Trophoblast cell (in vitro differentiated cells and primary cell): ENCODE results near the gene SMPX.

Experiments
- DNase-seq, 2 donors: peaks; one replicate each; pipeline ENCODE4 v3.0.0-alpha.2; 2016
- H2AFZ ChIP-seq: 2 replicates; pipeline ENCODE4 v1.6.1; 2013; ENCODE audit warnings: low read length, moderate library complexity, mild to moderate bottlenecking; ENCODE audit not compliant: insufficient read depth, poor library complexity
- H2AK5ac ChIP-seq: 2 replicates; pipeline ENCODE4 v1.6.1; 2013; ENCODE audit warnings: mild to moderate bottlenecking, low read length
- H2BK120ac ChIP-seq: 2 replicates; pipeline ENCODE4 v1.6.1; 2013; ENCODE audit warnings: low read length, mild to moderate bottlenecking, moderate library complexity; ENCODE audit not compliant: insufficient read depth, poor library complexity
- H2BK12ac ChIP-seq: 2 replicates; pipeline ENCODE4 v1.6.1; 2013; ENCODE audit warnings: mild to moderate bottlenecking, low read length, moderate library complexity
- H2BK5ac ChIP-seq: 2 replicates; pipeline ENCODE4 v1.6.1; 2013; ENCODE audit warnings: low read length, low read depth, moderate library complexity, mild to moderate bottlenecking; ENCODE audit not compliant: poor library complexity
- H3K14ac ChIP-seq: 2 replicates; pipeline ENCODE4 v1.6.1; 2013; ENCODE audit warnings: mild to moderate bottlenecking, low read length
- H3K18ac ChIP-seq: 2 replicates; pipeline ENCODE4 v1.6.1; 2013; ENCODE audit warnings: mild to moderate bottlenecking, low read length
- H3K23ac ChIP-seq: 2 replicates; pipeline ENCODE4 v1.6.1; 2013; ENCODE audit warnings: low read length
- H3K27ac ChIP-seq: 2 replicates; pipeline ENCODE4 v1.5.1; 2013; ENCODE audit warnings: low read depth, mild to moderate bottlenecking, inconsistent platforms, low read length, moderate library complexity
- H3K27me3 ChIP-seq: 2 replicates; pipeline ENCODE4 v1.6.1; 2013; ENCODE audit warnings: inconsistent platforms, mild to moderate bottlenecking, low read length, moderate library complexity; ENCODE audit not compliant: insufficient read depth
- H3K36me3 ChIP-seq, 2 experiments: 1 replicate in 1 of 2; 2 replicates in 1 of 2; pipeline ENCODE4 v1.6.1; 2013; ENCODE audit warnings: low read length in 2 of 2, mild to moderate bottlenecking in 2 of 2, moderate library complexity in 1 of 2; ENCODE audit not compliant: insufficient read depth in 2 of 2, control insufficient read depth in 1 of 2
- H3K4ac ChIP-seq: 2 replicates; pipeline ENCODE4 v1.6.1; 2013; ENCODE audit warnings: low read depth, mild to moderate bottlenecking, low read length, moderate library complexity
- H3K4me1 ChIP-seq, 2 experiments: 1 replicate in 1 of 2; 2 replicates in 1 of 2; pipeline ENCODE4 v1.6.1; 2013; ENCODE audit warnings: low read length in 2 of 2, mild to moderate bottlenecking in 2 of 2, moderate library complexity in 1 of 2; ENCODE audit not compliant: insufficient read depth in 2 of 2, control insufficient read depth in 1 of 2
- H3K4me2 ChIP-seq: 2 replicates; pipeline ENCODE4 v1.6.1; 2013; ENCODE audit warnings: inconsistent platforms, mild to moderate bottlenecking, low read length, moderate library complexity
- H3K4me3 ChIP-seq: 2 replicates; pipeline ENCODE4 v1.5.1; 2013; ENCODE audit warnings: mild to moderate bottlenecking, low read depth, low read length, inconsistent platforms
- H3K79me1 ChIP-seq: one replicate; pipeline ENCODE4 v1.6.1; 2013; ENCODE audit warnings: low read length
- H3K79me2 ChIP-seq: 2 replicates; pipeline ENCODE4 v1.6.1; 2013; ENCODE audit warnings: low read length, mild to moderate bottlenecking; ENCODE audit not compliant: control insufficient read depth, insufficient read depth, poor library complexity
- H3K9ac ChIP-seq: 2 replicates; pipeline ENCODE4 v1.6.1; 2013; ENCODE audit warnings: mild to moderate bottlenecking, low read length
- H3K9me3 ChIP-seq: 2 replicates; pipeline ENCODE4 v1.6.1; 2013; ENCODE audit warnings: low read depth, mild to moderate bottlenecking, control low read depth, inconsistent platforms, low read length; ENCODE audit not compliant: insufficient read depth
- H4K12ac ChIP-seq: 2 replicates; pipeline ENCODE4 v1.6.1; 2013; ENCODE audit warnings: low read depth, mild to moderate bottlenecking, low read length, moderate library complexity
- H4K8ac ChIP-seq: 2 replicates; pipeline ENCODE4 v1.6.1; 2013; ENCODE audit warnings: low read depth, mild to moderate bottlenecking, low read length, moderate library complexity
- H4K91ac ChIP-seq: one replicate; pipeline ENCODE4 v1.6.1; 2013; ENCODE audit warnings: low read depth, mild to moderate bottlenecking, low read length, moderate library complexity
- WGBS: extraction: QIAGEN DNeasy Blood & Tissue Kit; methylation state at CpG from one replicate; pipeline ENCODE4 v1.1.7; 2013; ENCODE audit warnings: missing lambda C conversion rate; ENCODE audit not compliant: insufficient read length, insufficient coverage; ENCODE audit errors: extremely low coverage; 5-methylcytosine and 5-hydroxymethylcytosine counted together

SMPX gene

DNA sequence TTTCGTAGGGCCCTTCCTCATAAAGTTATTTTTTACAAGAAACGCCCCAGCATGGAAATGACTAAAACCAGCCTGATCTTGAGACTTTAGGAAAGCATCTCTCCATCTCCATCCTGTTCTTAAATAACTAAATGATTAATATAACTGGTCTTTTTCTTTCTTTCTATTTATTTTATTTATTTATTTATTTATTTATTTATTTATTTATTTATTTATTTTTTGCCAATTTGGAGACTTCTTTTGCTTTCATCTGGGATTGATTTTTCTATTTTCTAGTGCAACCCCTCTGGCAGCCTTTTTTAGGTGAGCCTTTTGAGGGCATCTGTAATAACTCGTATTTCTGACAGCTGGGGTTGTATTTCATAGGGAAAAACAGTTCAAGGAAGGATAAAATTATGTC, 98.6 kb downstream of the SMPX start:
- Histone ChIP-seq H3K27ac (no peak overlapping the region), H3K18ac (no peak overlapping the region), H2BK12ac (no peak overlapping the region), H3K36me3 (peaks cover 0 to 2% of the 10 kb centered on the region in 2 experiments), H3K27me3 (no peaks in the 10 kb centered on the region), H3K4me3 (no peak overlapping the region), H3K9me3 (peaks cover 2% of the 10 kb centered on the region), H4K8ac (no peak overlapping the region), H2AFZ (no peak overlapping the region), H3K79me2 (no peaks in the 10 kb centered on the region), H2BK5ac (no peak overlapping the region), H2BK120ac (no peak overlapping the region), H3K4ac (no peak overlapping the region), H3K14ac (no peak overlapping the region), H3K9ac (no peak overlapping the region), H4K12ac (no peak overlapping the region), H2AK5ac (no peak overlapping the region), H3K4me1 (no peaks in the 10 kb centered on the region), H3K79me1 (no peaks in the 10 kb centered on the region), H4K91ac (no peak overlapping the region), H3K4me2 (no peak overlapping the region), H3K23ac (no peak overlapping the region)
- no CpG with 5 or more reads among the region's 3 CpGs for WGBS
- DNase-seq, result no peak

GRCh38 chrX:21658746-21659145, 99.2 kb downstream of the SMPX start:
- Histone ChIP-seq H3K14ac (no peak overlapping the region), H4K12ac (no peak overlapping the region), H3K4me1 (no peaks in the 10 kb centered on the region), H3K4me2 (no peak overlapping the region), H3K27me3 (no peaks in the 10 kb centered on the region), H3K27ac (no peak overlapping the region), H3K4me3 (no peak overlapping the region), H3K4ac (no peak overlapping the region), H3K9me3 (peaks cover 2% of the 10 kb centered on the region), H4K8ac (no peak overlapping the region), H3K36me3 (peaks cover 0 to 2% of the 10 kb centered on the region in 2 experiments), H2AFZ (no peak overlapping the region), H2BK120ac (no peak overlapping the region), H2AK5ac (no peak overlapping the region), H3K79me1 (no peaks in the 10 kb centered on the region), H3K79me2 (no peaks in the 10 kb centered on the region), H4K91ac (no peak overlapping the region), H3K9ac (no peak overlapping the region), H2BK12ac (no peak overlapping the region), H3K18ac (no peak overlapping the region), H3K23ac (no peak overlapping the region), H2BK5ac (no peak overlapping the region)
- no peak for DNase-seq
- no CpG with 5 or more reads among the region's 23 CpGs for WGBS

- Histone ChIP-seq H3K18ac (no peak within 1 kb of the TSS), H2BK5ac (no peak within 1 kb of the TSS), H4K91ac (no peak within 1 kb of the TSS), H2BK120ac (no peak within 1 kb of the TSS), H3K23ac (no peak within 1 kb of the TSS), H2AK5ac (no peak within 1 kb of the TSS), H3K36me3 (peaks cover 0 to 2% of the 10 kb centered on the region in 2 experiments), H3K14ac (no peak within 1 kb of the TSS), H2AFZ (no peak within 1 kb of the TSS), H3K4ac (no peak within 1 kb of the TSS), H2BK12ac (no peak within 1 kb of the TSS), H3K27ac (no peak within 1 kb of the TSS), H3K79me2 (no peaks in the 10 kb centered on the region), H3K4me3 (no peak within 1 kb of the TSS), H4K8ac (no peak within 1 kb of the TSS), H4K12ac (no peak within 1 kb of the TSS), H3K4me2 (no peak within 1 kb of the TSS), H3K9ac (no peak within 1 kb of the TSS), H3K27me3 (no peaks in the 10 kb centered on the region), H3K79me1 (no peaks in the 10 kb centered on the region), H3K4me1 (no peaks in the 10 kb centered on the region), H3K9me3 (peaks cover 2% of the 10 kb centered on the region)
- DNase-seq, result no peak
- no CpG with 5 or more reads among the region's 60 CpGs for WGBS
Measured at GRCh38 chrX:21658152-21658737, 99.7 kb downstream of the SMPX start, which contains the start of gene KLHL34. TSS of gene KLHL34 (minus strand) at chrX:21658330. CDS start at chrX:21657788, 542 bp downstream.

- no peak overlapping the region for H2AK5ac ChIP-seq
- no peak overlapping the region for H3K4ac ChIP-seq
- H3K23ac ChIP-seq, result no peak overlapping the region
- H3K9me3 ChIP-seq, result peaks cover 2% of the 10 kb centered on the region
- no peak overlapping the region for H3K4me3 ChIP-seq
- H4K8ac ChIP-seq, result no peak overlapping the region
- H2BK5ac ChIP-seq, result no peak overlapping the region
- no CpG with 5 or more reads among the region's 57 CpGs for WGBS
- no peak for DNase-seq
- no peaks in the 10 kb centered on the region for H3K4me1 ChIP-seq
- no peaks in the 10 kb centered on the region for H3K27me3 ChIP-seq
- H3K18ac ChIP-seq, result no peak overlapping the region
- peaks cover 0 to 2% of the 10 kb centered on the region in 2 experiments for H3K36me3 ChIP-seq
- H3K9ac ChIP-seq, result no peak overlapping the region
- no peaks in the 10 kb centered on the region for H3K79me1 ChIP-seq
- H3K79me2 ChIP-seq, result no peaks in the 10 kb centered on the region
- H2BK120ac ChIP-seq, result no peak overlapping the region
- H2AFZ ChIP-seq, result no peak overlapping the region
- H3K27ac ChIP-seq, result no peak overlapping the region
- no peak overlapping the region for H2BK12ac ChIP-seq
- H4K12ac ChIP-seq, result no peak overlapping the region
- H3K14ac ChIP-seq, result no peak overlapping the region
- no peak overlapping the region for H3K4me2 ChIP-seq
- H4K91ac ChIP-seq, result no peak overlapping the region
Measured at GRCh38 chrX:21657318-21658151, 100.4 kb downstream of the SMPX start.
